ENCODE results near the gene CCSER1. TPM values are rescaled to one million over a fixed set of nuclear protein-coding genes. Genes with fewer than 3 reads are reported as not detected.

CCSER1 gene
- total RNA-seq, 1 donor = under 0.01 TPM

DNA sequence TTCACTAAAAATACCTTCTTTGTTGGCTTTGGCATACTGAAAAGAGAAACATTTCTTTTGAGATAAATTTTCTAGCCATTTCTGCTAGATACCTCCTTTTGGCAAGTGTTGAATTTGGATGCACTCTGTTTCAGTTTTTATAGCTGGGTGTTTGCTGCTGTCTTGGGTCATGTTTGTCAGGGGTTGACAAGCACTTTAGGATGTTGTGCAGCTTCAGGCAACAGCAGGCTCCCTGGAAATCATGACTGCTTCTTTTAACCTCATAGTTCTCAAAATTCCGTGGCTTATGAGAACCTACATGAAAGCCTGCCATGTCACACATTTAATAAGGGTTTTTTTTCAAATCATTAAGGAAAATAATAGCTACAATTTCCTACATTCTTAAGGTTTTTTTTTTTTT, 36.7 kb downstream of the CCSER1 start:
- H3K4me3 ChIP-seq (ENCODE audit: low read depth, low read length) = no peak overlapping the region
- no peak for DNase-seq (ENCODE audit: low read depth)
- TF ChIP-seq CTCF (IDR thresholded peaks at IDR 0.05; ENCODE audit: insufficient read depth, low read length) = no peak

- TF ChIP-seq CTCF (IDR thresholded peaks at IDR 0.05; ENCODE audit: insufficient read depth, low read length) = no peak
- DNase-seq (ENCODE audit: low read depth) = no peak
- H3K4me3 ChIP-seq (ENCODE audit: low read depth, low read length) = no peak overlapping the region
Measured at GRCh38 chr4:90165883-90166282, 38.7 kb downstream of the CCSER1 start.

DNA sequence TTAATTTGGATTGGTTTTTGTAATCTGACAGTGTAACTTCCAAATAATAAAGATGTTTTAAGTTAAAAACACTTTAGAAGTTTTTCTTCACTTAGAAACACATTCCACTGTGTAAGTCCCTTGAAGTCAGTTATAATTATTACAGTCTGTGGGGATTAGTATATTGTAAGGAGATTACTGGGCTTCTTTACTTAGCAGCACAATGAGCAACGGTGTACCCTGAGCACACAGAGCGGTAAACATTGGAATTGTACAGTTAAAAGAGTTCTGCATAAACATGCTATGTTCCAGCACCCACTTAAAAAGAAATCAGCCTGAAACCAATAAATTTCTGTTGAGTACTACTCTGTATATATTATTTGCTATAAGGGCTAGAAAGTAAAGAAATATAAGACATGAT, 44.3 kb downstream of the CCSER1 start:
- no peak for DNase-seq (ENCODE audit: low read depth)
- no peak overlapping the region for H3K4me3 ChIP-seq (ENCODE audit: low read depth, low read length)
- no peak for TF ChIP-seq CTCF (IDR thresholded peaks at IDR 0.05; ENCODE audit: insufficient read depth, low read length)

- no peak overlapping the region for H3K4me3 ChIP-seq (ENCODE audit: low read depth, low read length)
- no peak for DNase-seq (ENCODE audit: low read depth)
- TF ChIP-seq CTCF (IDR thresholded peaks at IDR 0.05; ENCODE audit: insufficient read depth, low read length) = no peak
Measured at GRCh38 chr4:90174621-90175023, 47.4 kb downstream of the CCSER1 start.

GRCh38 chr4:90181644-90182043, 54.5 kb downstream of the CCSER1 start:
- TF ChIP-seq CTCF (IDR thresholded peaks at IDR 0.05; ENCODE audit: insufficient read depth, low read length) = no peak
- H3K4me3 ChIP-seq (ENCODE audit: low read depth, low read length) = no peak overlapping the region
- DNase-seq (ENCODE audit: low read depth) = no peak

- TF ChIP-seq CTCF (IDR thresholded peaks at IDR 0.05; ENCODE audit: insufficient read depth, low read length) = no peak
- DNase-seq (ENCODE audit: low read depth) = no peak
- H3K4me3 ChIP-seq (ENCODE audit: low read depth, low read length) = no peak overlapping the region
Measured at GRCh38 chr4:90183254-90183653, 56.1 kb downstream of the CCSER1 start.

- no peak for DNase-seq (ENCODE audit: low read depth)
- no peak overlapping the region for H3K4me3 ChIP-seq (ENCODE audit: low read depth, low read length)
- TF ChIP-seq CTCF (IDR thresholded peaks at IDR 0.05; ENCODE audit: insufficient read depth, low read length) = no peak
Measured at GRCh38 chr4:90184560-90184959, 57.4 kb downstream of the CCSER1 start.

Measured in fibroblast of the aortic adventitia (primary cell).